Peyer's patch (tissue), 4 donors: ENCODE data around the gene CA9.

Experiments
- CTCF ChIP-seq, 6 experiments: fragments of 450-650 bp in 4 of 6; fragments of 200-600 bp in 2 of 6; sonication (generic) in 1 of 6; IDR thresholded peaks; one replicate each; pipeline ENCODE4 v1.5.1; 2017 to 2019; ENCODE audit warnings: antibody characterized with exemption in 6 of 6, mild to moderate bottlenecking in 3 of 6, moderate library complexity in 1 of 6
- POLR2A ChIP-seq, 2 donors: fragments of 450-650 bp; IDR thresholded peaks; one replicate each; pipeline ENCODE4 v1.5.1; 2017; ENCODE audit warnings: antibody characterized with exemption in 2 of 2, mild to moderate bottlenecking in 2 of 2, moderate library complexity in 2 of 2

- TF ChIP-seq CTCF (IDR thresholded peaks at IDR 0.05) (no peak), POLR2A (IDR thresholded peaks at IDR 0.05) (no peak)
These were observed 27.2 kb downstream of the CA9 start for GRCh38 chr9:35700942-35701341.
